Tibial artery (tissue), 4 donors: ENCODE data around the gene RBM47.
"Not testable (repeated sequence)": the region's sequence is repeated elsewhere in the genome, so short reads cannot be mapped to it uniquely, and the experiment has no call there.

Experiments
- DNase-seq, 2 donors: peaks; one replicate each; pipeline ENCODE4 v3.0.0-alpha.2; 2019
- H3K27ac ChIP-seq, 2 donors: fragments of 200-600 bp; sonication (generic) in 1 of 2; 1 replicate in 1 of 2; 2 replicates in 1 of 2; pipeline ENCODE4 v1.5.1; 2018 to 2019; ENCODE audit warnings: mild to moderate bottlenecking in 1 of 2
- H3K27me3 ChIP-seq, 2 donors: fragments of 200-600 bp; sonication (generic) in 1 of 2; one replicate each; pipeline versions ENCODE4 v1.5.1 to v1.6.0; 2016 to 2019
- H3K36me3 ChIP-seq, 3 donors: fragments of 200-600 bp; sonication (generic) in 2 of 3; one replicate each; pipeline ENCODE4 v1.5.1; 2016 to 2019; ENCODE audit warnings: mild to moderate bottlenecking in 2 of 3
- H3K4me1 ChIP-seq, 4 donors: fragments of 200-600 bp; sonication (generic) in 2 of 4; 1 replicate in 3 of 4; 2 replicates in 1 of 4; pipeline ENCODE4 v1.5.1; 2016 to 2019
- H3K4me3 ChIP-seq, 2 donors: fragments of 200-600 bp; sonication (generic) in 1 of 2; 1 replicate in 1 of 2; 2 replicates in 1 of 2; pipeline ENCODE4 v1.5.1; 2018 to 2019; ENCODE audit warnings: mild to moderate bottlenecking in 2 of 2
- H3K9me3 ChIP-seq, 3 donors: fragments of 200-600 bp; sonication (generic) in 1 of 3; one replicate each; pipeline ENCODE4 v1.5.1; 2016 to 2019
- CTCF ChIP-seq, 2 experiments: fragments of 200-600 bp in 1 of 2; fragments of 450-650 bp in 1 of 2; IDR thresholded peaks; one replicate each; pipeline ENCODE4 v1.5.1; 2017 to 2019; ENCODE audit warnings: antibody characterized with exemption in 2 of 2, mild to moderate bottlenecking in 1 of 2, moderate library complexity in 1 of 2
- intact Hi-C: fragments of 100-400 bp; cut with DNase I; formaldehyde crosslinking; loops from one replicate; pipeline ENCODE4 v1.15.0; 2023; ENCODE audit warnings: low total_unique reads

RBM47 gene

GRCh38 chr4:40559585-40560465, 69.8 kb downstream of the RBM47 start:
- DNase-seq: no peak
- H3K4me3 ChIP-seq: no peak overlapping the region
- H3K27me3 ChIP-seq: no peaks in the 10 kb centered on the region
- intact Hi-C loops: no loop called here
- H3K9me3 ChIP-seq: no peaks in the 10 kb centered on the region
- no peak overlapping the region for H3K27ac ChIP-seq
- TF ChIP-seq CTCF (IDR thresholded peaks at IDR 0.05): no peak
- no peaks in the 10 kb centered on the region for H3K36me3 ChIP-seq
- peaks cover 0 to 6% (median 0%) of the 10 kb centered on the region in 4 donors for H3K4me1 ChIP-seq

- no peaks in the 10 kb centered on the region for H3K36me3 ChIP-seq
- no peak for DNase-seq
- H3K27me3 ChIP-seq: peaks cover 0 to 3% of the 10 kb centered on the region in 2 donors
- H3K4me3 ChIP-seq: no peak overlapping the region
- H3K27ac ChIP-seq: no peak overlapping the region
- no peak for TF ChIP-seq CTCF (IDR thresholded peaks at IDR 0.05)
- H3K4me1 ChIP-seq: peaks cover 0 to 6% (median 0%) of the 10 kb centered on the region in 4 donors
- no peaks in the 10 kb centered on the region for H3K9me3 ChIP-seq
- intact Hi-C loops: no loop called here
Measured at GRCh38 chr4:40557736-40558135, 71.9 kb downstream of the RBM47 start.

- Histone ChIP-seq H3K9me3 (no peaks in the 10 kb centered on the region), H3K4me3 (no peak overlapping the region), H3K27me3 (peaks cover 0 to 3% of the 10 kb centered on the region in 2 donors), H3K27ac (no peak overlapping the region), H3K36me3 (no peaks in the 10 kb centered on the region), H3K4me1 (peaks cover 0 to 5% (median 0%) of the 10 kb centered on the region in 4 donors)
- DNase-seq: no peak
- TF ChIP-seq CTCF (IDR thresholded peaks at IDR 0.05): no peak
- intact Hi-C loops: no loop called here
Measured at GRCh38 chr4:40555176-40555900, 74.3 kb downstream of the RBM47 start.

GRCh38 chr4:40554641-40555040, 75.0 kb downstream of the RBM47 start:
- H3K4me1 ChIP-seq, intact Hi-C loops: not testable (repeated sequence)

GRCh38 chr4:40553995-40554394, 75.7 kb downstream of the RBM47 start:
- TF ChIP-seq CTCF (IDR thresholded peaks at IDR 0.05): no peak
- Histone ChIP-seq H3K4me1 (no peaks in the 10 kb centered on the region), H3K27ac (no peak overlapping the region), H3K27me3 (peaks cover 0 to 3% of the 10 kb centered on the region in 2 donors), H3K9me3 (no peaks in the 10 kb centered on the region), H3K4me3 (no peak overlapping the region), H3K36me3 (no peaks in the 10 kb centered on the region)
- intact Hi-C loops: no loop called here
- DNase-seq: peak in 1 of 2 donors; percentile 27

More at GRCh38 chr4:40554641-40555040, 75.0 kb downstream of the RBM47 start:
- DNase-seq, H3K27me3 ChIP-seq, H3K9me3 ChIP-seq, H3K36me3 ChIP-seq, H3K27ac ChIP-seq, H3K4me3 ChIP-seq: not testable (repeated sequence)

- no peak overlapping the region for H3K27ac ChIP-seq
- no peaks in the 10 kb centered on the region for H3K9me3 ChIP-seq
- intact Hi-C loops: no loop called here
- no peak overlapping the region for H3K4me3 ChIP-seq
- peaks cover 0 to 3% of the 10 kb centered on the region in 2 donors for H3K27me3 ChIP-seq
- H3K36me3 ChIP-seq: no peaks in the 10 kb centered on the region
- no peak for TF ChIP-seq CTCF (IDR thresholded peaks at IDR 0.05)
- no peak for DNase-seq
- no peaks in the 10 kb centered on the region for H3K4me1 ChIP-seq
Measured at GRCh38 chr4:40552536-40552935, 77.1 kb downstream of the RBM47 start.

- intact Hi-C loops, DNase-seq, H3K36me3 ChIP-seq, H3K4me1 ChIP-seq, H3K9me3 ChIP-seq, H3K27me3 ChIP-seq: not testable (repeated sequence)
- Histone ChIP-seq H3K4me3 (peak overlapping the region; percentile 25 to 31), H3K27ac (peak overlapping the region in 1 of 2 donors; percentile 20)
Measured at GRCh38 chr4:40551568-40552136, 78.0 kb downstream of the RBM47 start.
